ENCODE measurements around the gene STAG1. TPM values are rescaled to one million over a fixed set of nuclear protein-coding genes. Genes with fewer than 3 reads are reported as not detected.
A peak's percentile ranks its signal among the peaks of the same experiment; 100 is the strongest.

The STAG1 gene
- total RNA-seq, 2 donors from 2014 or later, result 38.2 to 43.5 TPM

- H3K27ac ChIP-seq, result no peak overlapping the region
- no peak overlapping the region for H3K4me3 ChIP-seq
- no peaks in the 10 kb centered on the region for H3K9me3 ChIP-seq
- H3K27me3 ChIP-seq, result no peaks in the 10 kb centered on the region
- intact Hi-C loops (cut with DNase I), result no loop called here
- H3K36me3 ChIP-seq, result no peaks in the 10 kb centered on the region
- H3K4me1 ChIP-seq, result no peaks in the 10 kb centered on the region
- no peak overlapping the region for H3K9ac ChIP-seq (ENCODE audit: low read depth in 2 of 2, low read length in 2 of 2)
- TF ChIP-seq, protein P1, sequence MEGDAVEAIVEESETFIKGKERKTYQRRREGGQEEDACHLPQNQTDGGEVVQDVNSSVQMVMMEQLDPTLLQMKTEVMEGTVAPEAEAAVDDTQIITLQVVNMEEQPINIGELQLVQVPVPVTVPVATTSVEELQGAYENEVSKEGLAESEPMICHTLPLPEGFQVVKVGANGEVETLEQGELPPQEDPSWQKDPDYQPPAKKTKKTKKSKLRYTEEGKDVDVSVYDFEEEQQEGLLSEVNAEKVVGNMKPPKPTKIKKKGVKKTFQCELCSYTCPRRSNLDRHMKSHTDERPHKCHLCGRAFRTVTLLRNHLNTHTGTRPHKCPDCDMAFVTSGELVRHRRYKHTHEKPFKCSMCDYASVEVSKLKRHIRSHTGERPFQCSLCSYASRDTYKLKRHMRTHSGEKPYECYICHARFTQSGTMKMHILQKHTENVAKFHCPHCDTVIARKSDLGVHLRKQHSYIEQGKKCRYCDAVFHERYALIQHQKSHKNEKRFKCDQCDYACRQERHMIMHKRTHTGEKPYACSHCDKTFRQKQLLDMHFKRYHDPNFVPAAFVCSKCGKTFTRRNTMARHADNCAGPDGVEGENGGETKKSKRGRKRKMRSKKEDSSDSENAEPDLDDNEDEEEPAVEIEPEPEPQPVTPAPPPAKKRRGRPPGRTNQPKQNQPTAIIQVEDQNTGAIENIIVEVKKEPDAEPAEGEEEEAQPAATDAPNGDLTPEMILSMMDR (IDR thresholded peaks at IDR 0.05), result no peak
- no peak for DNase-seq
These were observed 120.8 kb downstream of the STAG1 start for GRCh38 chr3:136631424-136631823.

DNA sequence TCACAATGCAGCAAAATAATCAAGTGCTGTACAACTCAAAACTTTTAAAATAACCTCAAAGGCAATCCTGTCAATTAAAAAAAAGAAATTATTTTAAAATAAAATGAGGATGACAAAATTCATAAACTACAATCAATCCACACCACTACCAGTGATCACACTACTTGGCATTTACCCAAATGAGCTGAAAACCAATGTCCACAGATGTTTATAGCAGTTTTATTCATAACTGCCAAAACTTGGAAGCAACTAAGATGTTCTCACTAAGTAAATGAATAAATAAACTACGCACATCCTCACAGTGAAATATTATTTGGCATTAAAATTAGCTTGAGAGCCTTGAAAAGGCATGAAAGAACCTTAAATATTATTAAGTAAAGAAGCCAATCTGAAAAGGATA is 121.3 kb downstream of the STAG1 start:
- H3K36me3 ChIP-seq, result no peaks in the 10 kb centered on the region
- H3K9ac ChIP-seq (ENCODE audit: low read depth in 2 of 2, low read length in 2 of 2), result no peak overlapping the region
- H3K27me3 ChIP-seq, result no peaks in the 10 kb centered on the region
- no peak overlapping the region for H3K27ac ChIP-seq
- no peak overlapping the region for H3K4me3 ChIP-seq
- DNase-seq, result no peak
- intact Hi-C loops (cut with DNase I), result no loop called here
- TF ChIP-seq, protein P1 (IDR thresholded peaks at IDR 0.05), result no peak
- H3K9me3 ChIP-seq, result no peaks in the 10 kb centered on the region
- no peaks in the 10 kb centered on the region for H3K4me1 ChIP-seq

DNA sequence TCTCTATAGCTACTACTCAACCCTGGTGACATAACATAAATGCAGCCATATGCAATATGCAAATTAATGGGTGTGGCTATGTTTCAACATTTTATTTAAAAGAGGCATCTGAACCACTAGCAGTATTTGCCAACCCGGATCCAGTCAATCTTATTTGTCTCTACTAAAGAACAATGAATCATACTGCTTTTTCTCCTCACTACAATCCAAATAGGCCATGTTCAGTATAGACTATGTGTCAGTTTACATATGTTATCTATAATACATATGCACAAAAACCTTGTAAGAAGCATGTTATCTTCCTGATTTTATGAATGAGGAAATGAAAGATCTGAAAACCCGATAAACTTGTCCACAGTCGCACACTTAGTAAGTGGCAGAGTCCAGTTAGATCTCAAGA is 125.7 kb downstream of the STAG1 start:
- Histone ChIP-seq H3K36me3 (no peaks in the 10 kb centered on the region), H3K4me1 (no peaks in the 10 kb centered on the region), H3K27me3 (no peaks in the 10 kb centered on the region), H3K9me3 (no peaks in the 10 kb centered on the region), H3K27ac (peak overlapping the region; percentile 29), H3K9ac (ENCODE audit: low read depth in 2 of 2, low read length in 2 of 2) (no peak overlapping the region), H3K4me3 (no peak overlapping the region)
- TF ChIP-seq, protein P1 (IDR thresholded peaks at IDR 0.05), result no peak
- intact Hi-C loops (cut with DNase I), result no loop called here
- DNase-seq, result no peak

DNA sequence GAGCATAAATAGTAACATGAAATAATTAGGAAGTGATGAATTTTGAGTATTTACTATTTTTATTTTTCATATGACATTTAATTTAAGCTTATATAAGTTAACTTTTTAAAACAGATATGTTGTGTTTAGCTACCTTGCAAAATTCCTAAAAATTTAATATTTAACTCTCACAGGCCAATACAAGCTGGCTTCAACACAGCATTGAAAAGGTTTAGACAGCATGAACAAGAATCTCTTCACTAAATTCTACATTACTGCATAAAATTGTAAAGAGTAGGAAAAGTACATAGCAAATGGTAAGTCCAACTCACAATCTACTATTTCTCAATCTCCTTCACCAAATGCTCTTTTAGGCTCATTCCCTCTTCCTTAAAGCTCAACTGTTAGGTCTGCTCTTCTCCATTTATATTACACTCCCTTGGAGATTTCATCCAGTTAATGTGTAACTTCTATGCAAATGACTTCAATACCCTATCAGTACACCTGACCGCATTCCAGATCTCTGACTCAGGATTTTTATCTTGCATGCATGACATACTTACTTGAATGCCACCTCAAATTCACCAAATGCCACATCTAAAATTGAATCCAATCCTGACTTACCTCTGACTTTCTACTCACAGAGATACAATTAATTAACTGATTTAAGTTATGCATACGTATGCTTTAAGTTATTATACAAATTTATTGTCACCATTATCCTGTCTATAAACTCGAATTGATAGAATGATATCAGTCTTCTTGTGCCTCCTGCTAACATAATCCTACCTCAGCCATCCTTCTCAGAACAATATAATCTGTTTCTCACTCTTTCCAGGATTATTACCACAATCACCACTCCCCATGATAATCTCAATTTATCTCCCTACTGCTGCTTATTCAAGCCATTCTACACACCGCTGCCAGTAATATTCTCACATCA is 127.0 kb downstream of the STAG1 start:
- no peaks in the 10 kb centered on the region for H3K4me1 ChIP-seq
- intact Hi-C loops (cut with DNase I), result no loop called here
- TF ChIP-seq, protein P1 (IDR thresholded peaks at IDR 0.05), result no peak

DNA sequence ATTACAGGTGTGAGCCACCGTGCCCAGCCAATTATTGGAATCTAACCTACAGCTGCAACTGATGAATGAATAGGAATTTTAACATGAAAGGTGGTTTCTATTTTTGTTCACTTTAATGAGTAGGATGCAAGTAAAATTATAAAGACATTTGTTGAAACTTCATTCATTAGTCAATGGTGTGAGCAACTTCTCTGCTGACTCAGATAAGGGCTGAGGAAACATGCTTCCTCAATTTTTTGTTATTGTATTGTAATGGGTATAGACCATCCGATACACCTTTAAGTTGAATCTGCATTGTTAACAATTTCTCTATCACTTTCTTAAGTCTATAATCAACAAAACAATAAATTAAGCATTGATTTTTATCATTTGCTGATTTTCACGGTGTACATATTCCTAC is 127.8 kb downstream of the STAG1 start:
- no peak for DNase-seq
- no peaks in the 10 kb centered on the region for H3K27me3 ChIP-seq
- H3K36me3 ChIP-seq, result no peaks in the 10 kb centered on the region
- no peak overlapping the region for H3K4me3 ChIP-seq
- H3K27ac ChIP-seq, result no peak overlapping the region
- no peak overlapping the region for H3K9ac ChIP-seq (ENCODE audit: low read depth in 2 of 2, low read length in 2 of 2)
- no peaks in the 10 kb centered on the region for H3K4me1 ChIP-seq
- no peaks in the 10 kb centered on the region for H3K9me3 ChIP-seq
- intact Hi-C loops (cut with DNase I), result no loop called here
- TF ChIP-seq, protein P1 (IDR thresholded peaks at IDR 0.05), result no peak

More for the DNA sequence above, 127.0 kb downstream of the STAG1 start:
- no peaks in the 10 kb centered on the region for H3K27me3 ChIP-seq
- H3K36me3 ChIP-seq, result no peaks in the 10 kb centered on the region
- H3K4me3 ChIP-seq, result no peak overlapping the region
- H3K9ac ChIP-seq (ENCODE audit: low read depth in 2 of 2, low read length in 2 of 2), result no peak overlapping the region
- DNase-seq, result peak; percentile 61
- H3K27ac ChIP-seq, result peak overlapping the region; percentile 59
- no peaks in the 10 kb centered on the region for H3K9me3 ChIP-seq
